ENCODE results near the gene AVL9. TPM values are rescaled to one million over a fixed set of nuclear protein-coding genes. Genes with fewer than 3 reads are reported as not detected.

The AVL9 gene
- total and polyA plus RNA-seq, 2 of the 13 experiments (the other 11 are each of a cell fraction or from before 2014, with no cell fraction given): 29.9 to 48.0 TPM

DNA sequence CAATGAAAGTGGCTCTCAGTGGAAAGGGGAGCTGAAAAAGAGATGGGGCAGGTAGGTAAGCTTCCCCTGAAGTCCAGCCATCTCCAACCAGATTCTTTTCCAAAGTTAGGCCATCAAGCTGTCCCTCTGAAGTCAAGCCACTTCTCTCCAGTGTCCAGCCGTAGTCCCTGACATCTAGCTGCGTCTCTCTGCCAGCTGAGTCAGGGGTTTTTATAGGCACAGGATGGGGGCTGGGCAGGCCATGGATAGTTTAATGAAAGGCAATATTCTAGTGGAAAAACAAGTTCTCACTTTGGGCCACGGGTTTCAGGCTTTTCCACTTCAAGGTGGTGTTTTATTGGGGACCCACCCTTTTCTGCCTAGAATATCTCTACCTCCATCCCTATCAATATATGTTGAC is 36.8 kb downstream of the AVL9 start:
- no peaks in the 10 kb centered on the region for H3K4me1 ChIP-seq (ENCODE audit: insufficient read depth, low read length)
- TF ChIP-seq PHF5A (CRISPR knock-in tag; IDR thresholded peaks at IDR 0.05; ENCODE audit: low read depth, unreplicated experiment) (no peak), HMGXB3 (CRISPR knock-in tag; IDR thresholded peaks at IDR 0.05; ENCODE audit: borderline replicate concordance) (no peak), KLF13 (CRISPR knock-in tag; IDR thresholded peaks at IDR 0.05) (no peak), PTBP1 (IDR thresholded peaks at IDR 0.05; ENCODE audit: low read depth, low read length, poor library complexity, severe bottlenecking) (no peak), KDM2A (CRISPR knock-in tag; IDR thresholded peaks at IDR 0.05; ENCODE audit: borderline replicate concordance, low read depth) (no peak), ZNF615 (CRISPR knock-in tag; IDR thresholded peaks at IDR 0.05; ENCODE audit: borderline replicate concordance) (no peak), JUNB (CRISPR knock-in tag; IDR thresholded peaks at IDR 0.05; ENCODE audit: borderline replicate concordance) (no peak), AGO2 (optimal IDR thresholded peaks at IDR 0.05; ENCODE audit: low read depth, low read length) (no peak), ZNF510 (CRISPR knock-in tag; IDR thresholded peaks at IDR 0.05; ENCODE audit: low read depth) (no peak)
- ATAC-seq (no peak), FAIRE-seq (no peak), DNase-seq (ENCODE audit: low spot score) (no peak)
- 98% methylated on average over 3 of the region's 3 CpGs for WGBS (ENCODE audit: low lambda C conversion rate)
- H3K36me3 ChIP-seq (replicated peaks in 1 of 2; ENCODE audit: control insufficient read depth in 1 of 2, insufficient read depth in 2 of 2, low read length in 2 of 2): peaks cover 2 to 10% of the 10 kb centered on the region in 2 experiments; a peak in 3 of 5 replicates
- H3K27me3 ChIP-seq (ENCODE audit: control insufficient read depth in 1 of 2, insufficient read depth in 2 of 2, low read length in 2 of 2): no peaks in the 10 kb centered on the region
- H3K4me2 ChIP-seq (ENCODE audit: low read depth, low read length): no peak overlapping the region
- no TSS peak for BruUV-seq (replicated peaks)
- CTCF ChIA-PET (ENCODE audit: low intra/inter-chr PET ratio, low total read pairs): no interaction called here
- no peaks in the 10 kb centered on the region for H3K9me3 ChIP-seq (ENCODE audit: low read length)
- peaks cover 38% of the 10 kb centered on the region for H3K79me2 ChIP-seq (ENCODE audit: insufficient read depth, low read length)
- in situ Hi-C loops (cut with HindIII; ENCODE audit: extremely low pct_ligation_motif_present, low pct_unique_long_range_greater_than_20kb) (no loop called here), intact Hi-C loops (cut with micrococcal nuclease; ENCODE audit: unreplicated experiment) (no loop called here)
- POLR2A ChIA-PET: no interaction called here
- H3K9ac ChIP-seq (ENCODE audit: insufficient read depth, low read depth, low read length): no peak overlapping the region
- H2AFZ ChIP-seq (ENCODE audit: low read length): no peak overlapping the region
- no peak overlapping the region for H3K4me3 ChIP-seq (replicated peaks in 1 of 3; ENCODE audit: insufficient read depth in 1 of 3, low read depth in 2 of 3, low read length in 3 of 3)
- H3K27ac ChIP-seq (ENCODE audit: extremely low read length, insufficient read depth, low read length): no peak overlapping the region
- 0 out of 2 replicates have a peak, but pooled peaks cover 2% of the 10 kb centered on the region for H4K20me1 ChIP-seq (ENCODE audit: insufficient read depth, low read length)

Measured in HepG2 (cell line).